Loucy (cell line): ENCODE data around the gene NFATC3.

ENCODE experiments used
- CTCF ChIP-seq: fragments of 200-600 bp; sonication (generic); conservative IDR thresholded peaks from 2 replicates; pipeline ENCODE4 v1.5.1; 2014; ENCODE audit warnings: mild to moderate bottlenecking, antibody characterized with exemption, low read length
- EZH2phosphoT487 ChIP-seq: fragments of 200-600 bp; IDR thresholded peaks from 2 replicates; pipeline ENCODE4 v1.6.1; 2018; ENCODE audit warnings: antibody characterized with exemption, mild to moderate bottlenecking, moderate library complexity, borderline replicate concordance

- TF ChIP-seq CTCF (no peak), EZH2phosphoT487 (no peak)
Observed at GRCh38 chr16:68089067-68089466, 3.9 kb downstream of the NFATC3 start.
